Lung (tissue), 12 donors: Measurements from ENCODE around the gene SRBD1. TPM values are rescaled to one million over a fixed set of nuclear protein-coding genes. Genes with fewer than 3 reads are reported as not detected.

Experiments used
- ATAC-seq: fragments of 200-7000 bp; cut with Tn5 transposase; one replicate; pipeline ENCODE4 v1.9.1; 2020; ENCODE audit warnings: moderate number of reproducible peaks; ENCODE audit not compliant: insufficient read depth, low FRiP score
- DNase-seq, 3 donors: peaks; one replicate each; pipeline ENCODE4 v3.0.0-alpha.2; 2013 to 2017
- H3K27ac ChIP-seq, 2 donors: one replicate each; pipeline ENCODE4 v1.5.1; 2013; ENCODE audit warnings: mild to moderate bottlenecking in 2 of 2, moderate library complexity in 2 of 2, control low read depth in 1 of 2, inconsistent platforms in 1 of 2, low read depth in 1 of 2, low read length in 1 of 2
- H3K27me3 ChIP-seq, 3 donors: one replicate each; pipeline ENCODE4 v1.5.1; 2013; ENCODE audit warnings: low read length in 2 of 3; ENCODE audit not compliant: control insufficient read depth in 3 of 3, insufficient read depth in 3 of 3
- H3K36me3 ChIP-seq, 4 donors: one replicate each; pipeline ENCODE4 v1.5.1; 2013; ENCODE audit warnings: low read length in 4 of 4, mild to moderate bottlenecking in 1 of 4, moderate library complexity in 1 of 4; ENCODE audit not compliant: control insufficient read depth in 4 of 4, insufficient read depth in 4 of 4
- H3K4me1 ChIP-seq, 5 donors: one replicate each; pipeline ENCODE4 v1.5.1; 2013; ENCODE audit warnings: low read length in 5 of 5, mild to moderate bottlenecking in 2 of 5, moderate library complexity in 1 of 5; ENCODE audit not compliant: control insufficient read depth in 5 of 5, insufficient read depth in 5 of 5
- H3K4me3 ChIP-seq: one replicate; pipeline ENCODE4 v1.5.1; 2013; ENCODE audit warnings: mild to moderate bottlenecking, control low read depth, moderate library complexity
- H3K9ac ChIP-seq, 2 donors: one replicate each; pipeline ENCODE4 v1.5.1; 2013; ENCODE audit warnings: low read length in 2 of 2, control low read depth in 1 of 2; ENCODE audit not compliant: insufficient read depth in 1 of 2
- H3K9me3 ChIP-seq, 4 donors: one replicate each; pipeline ENCODE4 v1.5.1; 2013; ENCODE audit warnings: low read length in 3 of 4, mild to moderate bottlenecking in 1 of 4, moderate library complexity in 1 of 4; ENCODE audit not compliant: control insufficient read depth in 4 of 4, insufficient read depth in 3 of 4
- CTCF ChIP-seq: IDR thresholded peaks from 2 replicates; pipeline ENCODE4 v1.5.1; 2012; ENCODE audit warnings: mild to moderate bottlenecking; ENCODE audit errors: control extremely low read depth, extremely low read depth
- WGBS, 2 donors: extraction: QIAGEN DNeasy Blood & Tissue Kit; methylation state at CpG; one replicate each; pipeline ENCODE4 v1.1.7; 2013; 5-methylcytosine and 5-hydroxymethylcytosine counted together
- polyA plus RNA-seq, 2 donors: library from polyadenylated mRNA; stranded (reverse); fragments of 200-250 nt; gene quantifications; one replicate each; pipeline ENCODE4 v1.2.1, GENCODE V29; 2013
- total RNA-seq, 2 donors: library from RNA; depleted of rRNA in 1 of 2; stranded (reverse); fragments of >200 nt in 1 of 2; gene quantifications; one replicate each; pipeline ENCODE4 v1.2.1, GENCODE V29; 2014 to 2021
- donor health status: control.
- donor health status: control.
- donor health status: Bipolar disorder and iron deficiency.
- donor health status: healthy.
- donor health status: DM: yes; HTN: yes; CAD: no.

The SRBD1 gene
- total and polyA plus RNA-seq, 4 donors = 5.6 to 30.6 (median 11.5) TPM

- H3K4me3 ChIP-seq = no peak overlapping the region
- DNase-seq (no peak), ATAC-seq (no peak)
- H3K9me3 ChIP-seq = no peaks in the 10 kb centered on the region
- H3K27ac ChIP-seq = no peak overlapping the region
- peaks cover 0 to 4% (median 0%) of the 10 kb centered on the region in 5 donors for H3K4me1 ChIP-seq
- H3K36me3 ChIP-seq = peaks cover 0 to 5% (median under 1%) of the 10 kb centered on the region in 4 donors
- H3K27me3 ChIP-seq = no peaks in the 10 kb centered on the region
- TF ChIP-seq CTCF = no peak
- H3K9ac ChIP-seq = no peak overlapping the region
These were observed 216.9 kb downstream of the SRBD1 start for GRCh38 chr2:45394216-45394615.

GRCh38 chr2:45391866-45392265, 219.2 kb downstream of the SRBD1 start:
- Histone ChIP-seq H3K36me3 (peaks cover 4 to 7% (median 4%) of the 10 kb centered on the region in 4 donors), H3K9ac (no peak overlapping the region), H3K9me3 (no peaks in the 10 kb centered on the region), H3K27me3 (no peaks in the 10 kb centered on the region), H3K4me1 (peaks cover 0 to 4% (median 0%) of the 10 kb centered on the region in 5 donors), H3K4me3 (no peak overlapping the region), H3K27ac (no peak overlapping the region)
- ATAC-seq = no peak
- no peak for DNase-seq
- TF ChIP-seq CTCF = no peak

GRCh38 chr2:45390861-45391260, 220.2 kb downstream of the SRBD1 start:
- Histone ChIP-seq H3K27ac (no peak overlapping the region), H3K27me3 (no peaks in the 10 kb centered on the region), H3K9ac (no peak overlapping the region), H3K9me3 (no peaks in the 10 kb centered on the region), H3K4me1 (peaks cover 0 to 4% (median 0%) of the 10 kb centered on the region in 5 donors), H3K36me3 (peaks cover 4 to 7% (median 4%) of the 10 kb centered on the region in 4 donors), H3K4me3 (no peak overlapping the region)
- ATAC-seq (no peak), DNase-seq (no peak)
- TF ChIP-seq CTCF = no peak
- 97% methylated on average over 3 of the region's 3 CpGs for WGBS, 2 donors

- no peak for TF ChIP-seq CTCF
- H3K4me1 ChIP-seq = peaks cover 0 to 4% (median 0%) of the 10 kb centered on the region in 5 donors
- WGBS, 2 donors = 65 to 84% methylated on average over 2 of the region's 2 CpGs
- no peaks in the 10 kb centered on the region for H3K27me3 ChIP-seq
- peaks cover 4 to 7% (median 4%) of the 10 kb centered on the region in 4 donors for H3K36me3 ChIP-seq
- no peak for ATAC-seq
- H3K9me3 ChIP-seq = no peaks in the 10 kb centered on the region
- H3K4me3 ChIP-seq = no peak overlapping the region
- no peak overlapping the region for H3K9ac ChIP-seq
- H3K27ac ChIP-seq = no peak overlapping the region
- peak in 2 of 3 donors; percentile 16 to 32 for DNase-seq
These were observed 220.6 kb downstream of the SRBD1 start for GRCh38 chr2:45390441-45390840.
